HG02642 (cell line): ENCODE data around the gene WBP2.

ENCODE experiments used
- ATAC-seq: cut with Tn5 transposase; IDR thresholded peaks from one replicate; pipeline ENCODE4 v1.9.1; 2021; ENCODE audit warnings: mild to moderate bottlenecking; ENCODE audit not compliant: unreplicated experiment, poor library complexity

Gene WBP2

GRCh38 chr17:75832164-75832651 is 22.9 kb downstream of the WBP2 start:
- no peak for ATAC-seq

GRCh38 chr17:75831032-75831571 is 24.0 kb downstream of the WBP2 start:
- ATAC-seq = no peak

GRCh38 chr17:75830164-75831031 is 24.7 kb downstream of the WBP2 start:
- ATAC-seq = no peak

- no peak for ATAC-seq
Observed at GRCh38 chr17:75829747-75830146, 25.4 kb downstream of the WBP2 start.

- no peak for ATAC-seq
Observed at GRCh38 chr17:75828741-75829140, 26.4 kb downstream of the WBP2 start.

- no peak for ATAC-seq
Observed at GRCh38 chr17:75828076-75828400, 27.1 kb downstream of the WBP2 start.

DNA sequence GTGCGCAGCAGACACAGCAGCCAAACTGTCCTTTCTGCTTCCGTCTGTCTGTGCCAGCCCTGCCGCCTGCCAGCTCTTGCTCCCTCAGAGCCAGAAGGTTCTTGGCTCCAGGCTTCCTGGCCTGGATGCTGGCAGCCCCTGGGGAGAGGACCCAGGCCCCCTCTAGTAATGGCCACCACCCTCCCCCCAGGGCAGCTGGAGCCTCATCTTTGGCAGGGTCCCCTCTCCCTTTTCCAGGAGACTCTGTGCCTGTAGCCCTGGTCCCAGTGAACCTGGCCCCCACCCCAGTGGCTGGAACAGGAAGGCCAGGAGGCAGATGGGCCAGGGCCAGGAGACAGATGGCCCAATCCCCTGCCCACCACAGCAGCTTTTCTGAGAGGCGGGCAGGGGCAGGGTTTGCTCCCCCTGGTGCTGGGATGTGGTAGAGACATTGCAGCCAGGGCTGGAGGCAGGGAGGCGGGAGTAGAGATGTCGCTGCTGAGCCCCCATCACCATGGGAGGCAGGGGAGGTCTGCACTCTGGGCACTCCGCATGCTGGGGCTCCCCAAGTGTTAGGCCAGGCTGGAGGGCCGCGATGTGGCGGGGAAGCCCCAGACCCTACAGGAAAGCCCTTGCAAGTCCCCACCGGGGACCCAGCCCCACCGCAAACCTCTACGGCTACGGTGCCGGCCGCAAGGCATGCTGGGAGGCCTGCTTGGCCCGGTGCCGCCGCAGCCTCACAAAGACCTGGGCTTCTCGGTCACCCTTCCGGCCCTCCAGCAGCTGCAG is 27.6 kb downstream of the WBP2 start:
- ATAC-seq = no peak

- no peak for ATAC-seq
Observed at GRCh38 chr17:75826561-75827307, 28.4 kb downstream of the WBP2 start.

DNA sequence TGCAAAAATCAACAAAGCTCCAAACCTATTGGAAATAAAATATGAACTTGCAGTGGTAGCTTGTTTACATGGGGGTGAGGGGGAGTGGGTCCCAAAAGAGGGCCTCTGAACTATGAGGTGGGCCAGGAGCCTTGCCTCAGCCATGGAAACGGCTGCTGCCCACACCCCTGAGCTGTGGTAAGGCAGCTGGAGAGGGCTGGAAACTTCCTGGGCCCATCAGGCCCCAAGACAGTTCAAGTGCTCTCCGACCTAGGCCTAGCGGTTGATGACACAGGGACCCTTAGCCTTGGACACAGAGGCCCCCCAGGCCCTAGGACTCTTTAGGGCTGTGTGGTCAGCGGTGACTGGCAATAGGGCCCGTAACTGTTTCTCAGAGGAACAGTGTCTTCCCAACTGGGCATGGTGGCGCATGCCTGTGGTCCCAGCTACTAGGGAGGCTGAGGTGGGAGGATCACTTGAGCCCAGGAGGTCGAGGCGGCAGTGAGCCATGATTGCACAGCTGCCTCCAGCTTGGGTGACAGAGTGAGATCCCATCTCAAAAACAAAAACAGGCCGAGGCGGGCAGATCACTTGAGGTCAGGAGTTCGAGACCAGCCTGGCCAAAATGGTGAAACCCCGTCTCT is 29.3 kb downstream of the WBP2 start:
- no peak for ATAC-seq

DNA sequence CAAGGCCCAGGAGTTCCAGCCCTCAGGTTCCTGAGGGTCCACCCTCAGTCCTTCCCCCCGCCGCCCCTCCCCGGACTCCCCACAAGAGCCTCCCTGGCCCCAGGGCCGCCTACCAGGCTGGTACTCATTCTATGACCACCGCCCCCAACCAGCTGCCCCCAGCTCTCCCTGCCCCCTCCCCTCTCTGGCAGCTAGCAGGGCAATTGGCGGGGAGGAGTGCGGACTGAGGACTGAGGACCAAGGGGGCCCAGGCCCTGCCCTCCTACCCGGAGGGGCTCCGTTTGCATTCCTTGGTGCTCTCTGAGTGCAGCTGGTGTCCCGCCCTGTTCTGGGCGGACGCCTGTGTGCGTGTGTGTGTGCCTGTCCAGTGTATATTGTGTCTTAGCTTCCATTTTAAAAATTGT is 30.0 kb downstream of the WBP2 start:
- ATAC-seq = no peak

DNA sequence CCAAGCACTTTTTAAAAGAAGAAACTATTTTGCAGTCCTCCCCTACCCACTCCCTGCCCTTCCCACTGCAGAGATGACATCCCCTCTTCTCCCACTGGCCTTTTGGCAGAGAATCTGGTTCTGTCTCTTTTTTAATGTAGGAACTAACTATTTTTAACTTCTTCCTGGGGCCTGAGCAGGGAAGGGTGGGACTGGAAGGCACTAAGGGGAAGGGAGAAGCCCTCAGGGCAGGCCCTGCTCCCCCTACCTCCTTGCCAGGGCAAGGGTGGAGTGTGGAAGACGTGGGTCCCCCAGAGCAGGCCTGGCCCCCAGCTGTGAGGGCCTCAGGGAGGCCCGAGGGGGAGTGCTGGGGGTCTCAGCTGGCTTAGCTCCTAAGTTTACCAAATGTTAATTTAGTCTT is 30.5 kb downstream of the WBP2 start:
- ATAC-seq = no peak

DNA sequence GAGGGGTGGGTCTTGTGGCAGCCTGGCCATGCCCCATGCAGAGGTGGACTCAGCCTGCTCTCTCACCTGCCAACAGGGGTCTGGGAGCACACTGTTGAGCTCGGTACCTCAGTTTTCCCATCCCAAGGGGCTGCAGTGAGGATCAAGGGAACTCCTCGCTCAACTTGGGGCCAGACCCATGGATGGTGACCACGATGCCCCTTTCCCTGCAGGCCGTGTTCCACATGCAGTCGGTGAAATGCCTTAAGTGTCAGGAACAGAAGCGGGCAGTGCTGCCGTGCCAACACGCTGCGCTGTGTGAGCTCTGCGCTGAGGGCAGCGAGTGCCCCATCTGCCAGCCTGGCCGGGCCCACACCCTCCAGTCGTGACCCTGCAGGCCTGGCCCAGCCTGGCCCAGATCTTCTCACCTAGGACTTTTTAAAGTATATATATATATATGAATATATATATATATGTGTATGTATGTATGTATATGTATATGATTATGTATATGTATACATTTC is 31.0 kb downstream of the WBP2 start:
- ATAC-seq = no peak

DNA sequence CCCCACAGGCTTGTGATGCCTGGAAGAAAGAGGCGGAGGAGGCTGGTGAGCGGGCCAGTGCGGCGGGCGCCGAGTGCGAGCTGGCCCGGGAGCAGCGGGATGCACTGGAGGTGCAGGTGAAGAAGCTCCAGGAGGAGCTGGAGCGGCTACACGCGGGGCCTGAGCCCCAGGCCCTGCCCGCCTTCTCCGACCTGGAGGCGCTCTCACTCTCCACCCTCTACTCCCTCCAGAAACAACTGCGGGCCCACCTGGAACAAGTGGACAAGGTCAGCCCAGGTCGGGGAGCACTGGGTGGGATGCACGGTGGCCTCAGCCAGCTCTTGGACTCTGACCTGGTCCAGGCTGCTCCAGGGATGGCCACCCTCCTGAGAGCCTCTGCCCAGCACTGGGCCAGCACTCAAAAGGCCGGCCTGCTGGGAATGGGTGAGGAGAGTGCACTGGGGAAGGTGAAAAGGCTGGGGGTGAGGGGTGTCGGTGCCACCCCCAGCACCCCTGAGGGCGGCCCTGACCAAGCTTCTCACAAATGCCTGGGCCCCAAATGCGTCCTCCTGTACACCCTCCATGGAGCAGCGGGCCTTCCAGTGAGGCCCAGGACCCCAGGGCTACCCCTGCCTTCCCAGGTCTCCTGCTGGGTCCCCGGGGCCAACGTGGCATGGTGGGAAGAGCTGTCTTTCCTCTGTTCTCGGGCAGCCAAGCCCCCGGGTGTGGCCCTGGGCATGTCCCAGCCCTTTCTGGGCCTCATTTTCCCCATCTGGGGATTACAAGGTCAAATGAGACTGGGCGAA is 31.7 kb downstream of the WBP2 start:
- ATAC-seq = no peak

DNA sequence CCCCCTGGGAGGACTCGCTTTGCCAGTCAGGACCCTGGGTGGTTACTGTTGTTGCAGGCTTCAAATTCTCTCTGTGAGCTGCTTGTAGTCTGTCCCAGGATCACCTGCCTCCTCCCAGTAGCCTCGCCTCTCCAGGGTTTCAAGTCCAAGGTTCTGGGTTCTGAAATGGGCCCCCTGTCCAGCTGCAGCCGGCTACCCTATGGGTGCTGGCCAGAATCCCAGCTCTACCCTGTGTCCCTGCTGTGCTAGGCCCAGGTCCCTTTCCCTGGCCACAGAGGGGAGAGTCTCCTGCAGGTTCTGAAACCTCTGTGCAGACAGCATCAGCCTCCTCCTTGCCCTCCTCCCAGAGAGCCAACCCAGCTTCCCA is 32.4 kb downstream of the WBP2 start:
- ATAC-seq = no peak

- ATAC-seq = no peak
Observed at GRCh38 chr17:75822119-75822799, 32.9 kb downstream of the WBP2 start.

GRCh38 chr17:75821552-75821951 is 33.6 kb downstream of the WBP2 start:
- ATAC-seq = no peak

- no peak for ATAC-seq
Observed at GRCh38 chr17:75820094-75821080, 34.7 kb downstream of the WBP2 start.

- ATAC-seq = no peak
Observed at GRCh38 chr17:75819678-75820077, 35.5 kb downstream of the WBP2 start.
